T-helper 2 cell treated with Interferon-gamma antibody and Interleukin-4, amounts not matched to agents 5 μg/mL and 100 μg/mL, for 36 hours (primary cell): ENCODE data around the gene HAPSTR1.

Experiments used
- DNase-seq: peaks from one replicate; pipeline ENCODE4 v3.0.0; 2021; ENCODE audit warnings: low spot score
- H3K27ac Mint-ChIP-seq: one replicate; pipeline ENCODE4 v1.8.0; 2021; ENCODE audit warnings: mild to moderate bottlenecking, mixed read lengths
- H3K27me3 Mint-ChIP-seq: one replicate; pipeline ENCODE4 v1.8.0; 2021; ENCODE audit warnings: low read depth, mixed read lengths
- H3K36me3 Mint-ChIP-seq: one replicate; pipeline ENCODE4 v1.8.0; 2021; ENCODE audit warnings: low read depth, mixed read lengths
- H3K4me1 Mint-ChIP-seq: one replicate; pipeline ENCODE4 v1.8.0; 2021; ENCODE audit warnings: low read depth, mixed read lengths
- H3K4me3 Mint-ChIP-seq: one replicate; pipeline ENCODE4 v1.8.0; 2022; ENCODE audit warnings: mild to moderate bottlenecking, moderate library complexity, mixed read lengths
- H3K9me3 Mint-ChIP-seq: one replicate; pipeline ENCODE4 v1.8.0; 2021; ENCODE audit warnings: mixed read lengths

Gene HAPSTR1

DNA sequence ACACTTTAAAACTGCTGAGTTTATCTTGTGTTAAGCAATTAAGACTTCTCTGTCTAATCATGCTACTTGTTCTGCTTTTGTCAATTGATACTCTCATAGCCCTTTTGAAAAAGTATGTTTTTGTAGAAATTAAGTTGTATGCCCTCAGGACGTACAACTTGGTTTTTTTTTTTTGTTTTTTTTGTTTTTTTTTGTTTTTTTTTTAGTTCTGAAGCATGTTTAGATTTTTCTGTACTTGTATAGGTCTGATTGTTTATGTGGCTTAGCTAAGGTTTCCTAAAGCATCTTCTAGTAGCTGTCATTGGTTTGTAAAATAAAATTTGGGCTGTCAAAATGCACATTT lies 21.4 kb downstream of the HAPSTR1 start:
- Mint-ChIP-seq H3K27me3 (no peaks in the 10 kb centered on the region), H3K4me3 (no peak overlapping the region), H3K9me3 (no peaks in the 10 kb centered on the region), H3K36me3 (peaks cover 70% of the 10 kb centered on the region), H3K4me1 (peaks cover 55% of the 10 kb centered on the region), H3K27ac (no peak overlapping the region)
- DNase-seq: no peak

GRCh38 chr16:9113707-9114106 lies 22.3 kb downstream of the HAPSTR1 start:
- no peaks in the 10 kb centered on the region for H3K9me3 Mint-ChIP-seq
- DNase-seq: no peak
- peak overlapping the region; percentile 33 for H3K27ac Mint-ChIP-seq
- H3K27me3 Mint-ChIP-seq: no peaks in the 10 kb centered on the region
- peaks cover 53% of the 10 kb centered on the region for H3K4me1 Mint-ChIP-seq
- peaks cover 65% of the 10 kb centered on the region for H3K36me3 Mint-ChIP-seq
- H3K4me3 Mint-ChIP-seq: no peak overlapping the region

- H3K4me1 Mint-ChIP-seq: peaks cover 49% of the 10 kb centered on the region
- no peaks in the 10 kb centered on the region for H3K9me3 Mint-ChIP-seq
- DNase-seq: no peak
- H3K4me3 Mint-ChIP-seq: no peak overlapping the region
- H3K36me3 Mint-ChIP-seq: peaks cover 65% of the 10 kb centered on the region
- H3K27ac Mint-ChIP-seq: peak overlapping the region; percentile 33
- no peaks in the 10 kb centered on the region for H3K27me3 Mint-ChIP-seq
Observed at GRCh38 chr16:9114112-9114511, 22.7 kb downstream of the HAPSTR1 start.

DNA sequence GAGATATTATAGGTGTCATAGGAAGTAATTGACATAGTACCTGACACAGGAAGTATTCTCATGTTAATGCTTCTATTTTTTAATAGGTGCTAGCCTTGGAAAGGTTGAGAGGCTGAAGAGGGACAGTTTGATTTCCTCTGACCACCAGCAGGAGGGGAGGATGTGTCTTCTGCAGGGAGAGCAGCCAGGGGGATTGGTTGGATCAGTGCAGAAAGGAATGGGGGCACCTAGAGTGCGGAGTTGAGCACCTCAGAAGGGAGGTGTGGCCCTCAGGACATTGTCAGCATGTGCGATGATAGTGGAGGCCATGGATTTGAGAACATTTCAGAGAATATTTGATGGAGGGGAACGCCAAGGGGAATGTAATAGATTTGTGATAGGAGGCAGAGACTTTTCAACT lies 23.4 kb downstream of the HAPSTR1 start:
- Mint-ChIP-seq H3K36me3 (peaks cover 62% of the 10 kb centered on the region), H3K9me3 (no peaks in the 10 kb centered on the region), H3K4me1 (peaks cover 47% of the 10 kb centered on the region), H3K27ac (peak overlapping the region; percentile 33), H3K4me3 (no peak overlapping the region), H3K27me3 (no peaks in the 10 kb centered on the region)
- DNase-seq: no peak

GRCh38 chr16:9115277-9115676 lies 23.8 kb downstream of the HAPSTR1 start:
- H3K9me3 Mint-ChIP-seq: no peaks in the 10 kb centered on the region
- no peak overlapping the region for H3K27ac Mint-ChIP-seq
- H3K4me1 Mint-ChIP-seq: peaks cover 43% of the 10 kb centered on the region
- peaks cover 61% of the 10 kb centered on the region for H3K36me3 Mint-ChIP-seq
- no peaks in the 10 kb centered on the region for H3K27me3 Mint-ChIP-seq
- H3K4me3 Mint-ChIP-seq: no peak overlapping the region
- DNase-seq: no peak

DNA sequence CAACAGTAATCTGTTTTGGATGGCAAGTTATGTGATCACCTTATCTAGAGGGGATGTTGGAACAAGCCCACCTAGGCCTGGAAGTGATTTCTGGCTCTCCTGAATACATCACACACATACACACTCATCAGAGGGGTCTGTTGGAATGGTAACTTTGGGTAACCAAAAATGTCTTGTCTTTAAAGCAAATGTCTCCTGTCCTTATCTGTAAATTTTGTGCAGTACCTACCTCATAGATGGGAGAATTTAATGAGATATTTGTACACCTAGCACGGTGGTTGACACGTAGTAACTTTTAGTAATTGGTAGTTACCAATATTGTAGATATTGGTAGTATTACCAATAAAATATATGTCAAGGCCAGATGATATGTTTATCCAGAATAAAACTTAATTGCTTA lies 24.7 kb downstream of the HAPSTR1 start:
- peaks cover 55% of the 10 kb centered on the region for H3K36me3 Mint-ChIP-seq
- no peak overlapping the region for H3K4me3 Mint-ChIP-seq
- DNase-seq: no peak
- no peaks in the 10 kb centered on the region for H3K9me3 Mint-ChIP-seq
- H3K4me1 Mint-ChIP-seq: peaks cover 35% of the 10 kb centered on the region
- no peak overlapping the region for H3K27ac Mint-ChIP-seq
- H3K27me3 Mint-ChIP-seq: no peaks in the 10 kb centered on the region

DNA sequence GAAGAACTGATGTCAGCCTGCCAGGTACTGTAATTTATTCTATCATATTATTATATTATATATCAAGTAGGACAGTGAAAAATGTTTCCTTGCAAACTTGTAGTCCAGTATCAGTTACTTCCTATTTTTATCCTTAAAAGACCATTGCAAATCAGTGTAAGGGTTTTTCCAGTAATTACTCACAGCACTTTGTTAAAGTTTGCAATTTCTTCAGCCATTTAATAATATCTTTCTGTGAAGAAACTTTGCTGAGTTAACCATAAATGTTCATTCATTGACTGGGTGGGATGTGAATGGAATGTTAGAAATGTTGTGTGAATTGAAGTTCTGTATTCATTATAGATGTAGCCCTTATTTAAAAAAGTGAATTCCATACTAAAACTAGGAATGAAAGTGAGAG lies 26.7 kb downstream of the HAPSTR1 start:
- Mint-ChIP-seq H3K36me3 (peaks cover 59% of the 10 kb centered on the region), H3K27ac (no peak overlapping the region), H3K4me1 (peaks cover 27% of the 10 kb centered on the region)

DNA sequence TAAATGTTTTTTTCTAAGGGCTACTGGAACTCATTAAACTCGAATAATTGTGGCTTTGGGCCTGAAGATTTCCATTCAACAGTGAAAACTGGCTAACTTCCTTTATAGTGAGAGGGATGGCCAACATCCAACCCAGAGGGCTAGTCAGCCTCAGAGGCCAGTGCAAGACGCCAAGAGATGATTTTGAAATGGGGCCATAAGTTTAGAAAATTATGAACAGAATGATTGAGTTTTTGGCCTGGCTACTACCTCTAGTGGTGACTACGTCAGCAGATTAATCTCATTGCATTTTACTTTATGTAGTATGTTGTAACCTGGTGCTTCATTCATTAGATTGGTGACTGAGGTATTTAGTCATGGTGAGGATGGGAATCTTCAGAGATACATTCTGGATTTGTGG lies 28.4 kb downstream of the HAPSTR1 start:
- H3K9me3 Mint-ChIP-seq: no peaks in the 10 kb centered on the region
- H3K27me3 Mint-ChIP-seq: no peaks in the 10 kb centered on the region
- no peak overlapping the region for H3K27ac Mint-ChIP-seq
- DNase-seq: no peak
- H3K36me3 Mint-ChIP-seq: peaks cover 51% of the 10 kb centered on the region
- peaks cover 16% of the 10 kb centered on the region for H3K4me1 Mint-ChIP-seq
- no peak overlapping the region for H3K4me3 Mint-ChIP-seq

More for the DNA sequence above, 26.7 kb downstream of the HAPSTR1 start:
- Mint-ChIP-seq H3K4me3 (no peak overlapping the region), H3K9me3 (no peaks in the 10 kb centered on the region), H3K27me3 (no peaks in the 10 kb centered on the region)
- no peak for DNase-seq

GRCh38 chr16:9122342-9122741 lies 30.9 kb downstream of the HAPSTR1 start:
- no peaks in the 10 kb centered on the region for H3K27me3 Mint-ChIP-seq
- no peak for DNase-seq
- H3K36me3 Mint-ChIP-seq: peaks cover 36% of the 10 kb centered on the region
- H3K4me3 Mint-ChIP-seq: no peak overlapping the region
- H3K27ac Mint-ChIP-seq: no peak overlapping the region
- peaks cover 17% of the 10 kb centered on the region for H3K4me1 Mint-ChIP-seq
- no peaks in the 10 kb centered on the region for H3K9me3 Mint-ChIP-seq

DNA sequence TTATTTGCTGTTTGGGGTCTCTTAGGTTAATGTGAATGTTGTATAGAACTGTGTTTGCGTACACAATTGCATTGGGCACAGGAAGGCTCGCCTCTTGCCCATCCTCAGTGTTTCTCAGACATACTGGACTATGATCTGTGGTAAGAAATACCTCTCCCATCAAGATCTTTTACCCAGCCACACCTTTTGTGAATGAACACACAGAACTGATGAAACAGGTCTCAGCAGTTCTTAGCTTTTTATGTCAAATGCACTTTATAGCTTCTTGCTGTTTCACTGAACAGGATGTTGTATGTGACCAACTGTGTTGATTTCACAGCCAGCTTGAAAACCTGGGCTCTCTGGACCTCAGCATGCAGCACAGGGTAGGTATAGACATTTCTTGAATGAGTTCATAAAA lies 31.5 kb downstream of the HAPSTR1 start:
- Mint-ChIP-seq H3K27me3 (no peaks in the 10 kb centered on the region), H3K27ac (no peak overlapping the region), H3K4me3 (no peak overlapping the region), H3K36me3 (peaks cover 32% of the 10 kb centered on the region), H3K4me1 (peaks cover 21% of the 10 kb centered on the region), H3K9me3 (no peaks in the 10 kb centered on the region)
- DNase-seq: no peak

DNA sequence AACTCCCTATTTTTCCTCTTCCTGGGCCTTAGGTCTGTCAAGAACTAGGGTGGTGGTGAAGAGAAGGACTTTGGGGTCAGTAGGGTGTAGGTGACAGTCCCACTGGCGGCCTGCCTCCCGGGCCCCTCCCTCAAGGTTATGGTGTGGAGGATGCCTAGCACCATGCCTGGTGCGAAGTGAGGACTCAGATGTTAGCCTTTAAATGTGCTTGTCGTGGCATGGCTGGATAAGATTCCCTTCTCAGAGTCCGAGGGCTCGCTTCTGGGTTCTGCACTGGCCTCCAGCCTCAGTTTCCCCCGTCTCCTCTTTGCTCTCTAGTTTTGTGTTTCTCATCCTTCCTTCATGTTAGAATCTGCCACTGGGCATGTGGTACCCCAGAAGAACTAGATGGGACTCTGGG lies 32.0 kb downstream of the HAPSTR1 start:
- Mint-ChIP-seq H3K36me3 (peaks cover 32% of the 10 kb centered on the region), H3K9me3 (no peaks in the 10 kb centered on the region)

GRCh38 chr16:9123871-9124270 lies 32.4 kb downstream of the HAPSTR1 start:
- Mint-ChIP-seq H3K27me3 (no peaks in the 10 kb centered on the region), H3K36me3 (peaks cover 28% of the 10 kb centered on the region), H3K4me1 (peaks cover 29% of the 10 kb centered on the region), H3K4me3 (no peak overlapping the region), H3K9me3 (no peaks in the 10 kb centered on the region), H3K27ac (no peak overlapping the region)
- no peak for DNase-seq

More for the DNA sequence above, 32.0 kb downstream of the HAPSTR1 start:
- H3K4me3 Mint-ChIP-seq: no peak overlapping the region
- DNase-seq: no peak
- H3K27ac Mint-ChIP-seq: no peak overlapping the region
- peaks cover 25% of the 10 kb centered on the region for H3K4me1 Mint-ChIP-seq
- no peaks in the 10 kb centered on the region for H3K27me3 Mint-ChIP-seq

DNA sequence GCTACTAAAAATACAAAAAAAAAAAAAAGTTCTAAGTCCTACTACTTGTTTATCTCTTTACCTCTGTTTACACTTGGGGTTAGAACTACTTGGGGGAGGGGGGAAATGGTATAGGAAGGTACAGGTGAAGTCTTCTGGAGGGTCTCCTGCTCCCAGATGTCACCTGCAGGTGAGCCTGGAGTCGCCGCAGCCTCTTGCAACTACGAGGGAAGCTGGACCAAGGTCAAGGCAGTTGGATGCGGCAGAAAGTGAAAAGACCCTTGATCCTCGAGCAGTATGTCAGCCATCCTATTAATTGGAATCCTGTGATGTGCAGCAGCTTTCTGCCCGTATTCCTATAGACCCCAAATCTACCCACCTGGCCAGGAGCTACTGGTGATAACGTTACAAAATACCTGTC lies 33.0 kb downstream of the HAPSTR1 start:
- Mint-ChIP-seq H3K36me3 (peaks cover 25% of the 10 kb centered on the region), H3K4me1 (peaks cover 30% of the 10 kb centered on the region), H3K9me3 (no peaks in the 10 kb centered on the region), H3K4me3 (no peak overlapping the region), H3K27me3 (no peaks in the 10 kb centered on the region), H3K27ac (peak overlapping the region; percentile 26)
- no peak for DNase-seq

DNA sequence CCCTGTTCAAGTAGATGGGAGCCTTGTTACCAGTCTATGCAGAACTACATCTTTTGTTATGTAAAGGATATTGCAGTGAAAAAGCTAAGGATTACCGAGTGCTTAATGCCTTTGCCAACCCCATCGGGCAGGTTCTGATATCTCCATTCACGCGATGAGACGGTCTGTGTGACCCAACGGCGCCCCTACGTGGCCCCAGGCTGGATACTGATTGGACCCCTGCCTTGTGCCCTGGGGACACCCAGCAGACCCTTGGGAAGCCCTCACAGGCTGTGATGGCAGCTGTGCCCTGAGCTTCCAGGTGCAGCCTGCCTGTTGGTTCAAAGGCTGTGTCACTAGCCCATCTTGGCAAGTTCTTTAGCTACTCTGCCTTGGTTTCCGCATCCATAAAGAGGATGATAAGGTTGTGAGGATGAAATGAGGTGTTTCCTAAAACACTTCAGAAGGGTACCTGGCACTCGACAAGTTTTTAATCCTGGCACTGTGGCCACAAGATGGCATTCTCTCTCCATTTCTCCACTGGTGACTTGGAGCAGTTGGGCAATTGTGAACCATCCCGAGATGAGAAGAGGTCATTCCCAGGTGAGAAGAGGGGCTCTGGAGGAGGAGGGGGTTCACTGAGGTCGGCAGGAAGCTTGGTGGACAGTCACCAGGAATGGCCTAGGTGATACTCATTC lies 33.6 kb downstream of the HAPSTR1 start:
- Mint-ChIP-seq H3K27me3 (no peaks in the 10 kb centered on the region), H3K36me3 (peaks cover 20% of the 10 kb centered on the region), H3K4me1 (peaks cover 30% of the 10 kb centered on the region), H3K9me3 (no peaks in the 10 kb centered on the region), H3K27ac (peak overlapping the region; percentile 36), H3K4me3 (no peak overlapping the region)
- DNase-seq: no peak
